AML-193 (cell line): Measurements from ENCODE around the gene CKLF.
"Not testable (repeated sequence)": the region's sequence is repeated elsewhere in the genome, so short reads cannot be mapped to it uniquely, and the experiment has no call there.

Experiments
- DNase-seq, 2 experiments: peaks; one replicate each; lab custom pipeline; 2025; lab: John Stamatoyannopoulos, UW

CKLF gene

GRCh38 chr16:66569131-66569530, 16.8 kb downstream of the CKLF start:
- no peak for DNase-seq

DNA sequence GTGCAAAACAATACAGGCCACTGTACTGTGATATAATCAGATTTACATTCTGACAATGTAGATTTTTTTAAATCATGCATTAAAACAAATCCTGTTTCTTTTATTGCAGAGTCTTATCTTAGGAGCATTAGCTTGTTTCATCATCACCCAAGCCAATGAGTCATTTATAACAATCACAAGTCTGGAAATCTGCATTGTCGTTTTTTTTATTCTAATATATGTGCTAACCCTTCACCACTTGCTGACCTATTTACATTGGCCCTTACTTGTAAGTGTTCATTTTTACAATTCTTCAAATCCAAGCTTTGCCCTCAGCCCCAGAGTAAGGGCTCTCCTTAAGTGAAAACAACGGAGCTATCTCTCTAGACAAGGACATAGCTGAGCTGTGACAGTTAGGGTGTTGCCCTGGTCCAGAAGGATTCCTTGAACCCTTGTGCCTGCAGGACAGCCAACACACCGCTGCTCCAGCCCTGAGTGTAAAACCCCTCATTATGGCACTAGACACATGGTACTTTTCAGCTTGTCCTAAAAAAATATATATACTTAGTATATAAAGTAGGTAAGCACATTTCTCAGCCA, 17.5 kb downstream of the CKLF start:
- no peak for DNase-seq

DNA sequence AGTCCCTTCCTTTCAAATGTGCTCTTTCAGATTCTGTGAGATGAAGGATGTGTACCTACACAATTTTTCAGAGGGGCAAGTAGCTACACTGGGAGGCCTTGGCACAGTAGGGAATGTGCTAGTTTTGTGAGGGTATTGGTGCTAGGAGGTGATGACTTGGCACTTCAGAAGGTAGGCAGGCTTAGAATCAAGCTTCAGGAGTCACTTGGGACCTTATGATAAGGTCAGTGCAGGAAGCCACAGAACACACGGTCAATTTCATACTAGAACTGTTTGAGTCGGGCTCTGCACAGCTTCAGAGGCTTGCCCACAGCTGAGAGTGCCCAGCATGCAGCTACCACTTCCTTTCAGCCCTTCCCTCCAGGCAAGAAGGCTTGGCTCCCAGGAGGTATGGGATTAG, 20.0 kb downstream of the CKLF start:
- DNase-seq, result no peak

DNA sequence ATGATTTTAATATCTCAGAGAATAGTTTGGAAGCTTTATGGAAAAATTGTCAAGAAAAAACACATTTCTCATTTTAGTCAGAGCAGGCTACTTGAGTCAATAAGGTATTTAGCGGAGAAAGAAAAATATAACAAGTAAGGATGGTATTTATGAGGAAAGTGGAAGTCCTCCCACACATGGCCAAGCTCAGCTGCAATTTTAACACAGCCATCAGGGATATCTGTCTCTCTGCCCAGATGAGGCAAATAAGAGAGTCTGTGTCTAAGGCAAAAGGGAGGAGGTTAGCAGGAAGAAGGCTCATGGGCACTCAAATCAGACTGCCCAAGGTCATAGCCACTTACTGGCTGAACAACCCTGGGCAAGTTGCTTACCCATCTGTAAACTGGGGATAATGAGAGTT, 21.7 kb downstream of the CKLF start:
- DNase-seq, result no peak

DNA sequence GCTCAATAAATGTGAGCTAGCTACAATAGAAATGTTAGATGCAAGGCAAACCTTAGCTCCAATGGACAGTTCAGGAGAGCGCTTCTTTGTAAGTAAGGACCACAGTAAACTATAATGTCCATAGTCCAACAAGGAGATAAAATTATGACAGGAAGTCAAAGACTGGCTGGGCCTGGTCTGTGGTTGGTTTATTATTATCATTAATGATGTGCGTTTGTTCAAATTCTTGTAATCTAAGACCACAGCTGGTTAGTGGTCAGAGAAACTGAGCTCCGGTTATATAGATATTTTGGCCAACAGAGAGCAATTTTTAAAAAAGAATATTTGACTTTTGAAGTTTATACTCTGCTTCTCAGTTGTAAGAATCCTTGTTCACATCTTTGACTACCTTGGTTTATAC, 22.2 kb downstream of the CKLF start:
- DNase-seq, result no peak

DNA sequence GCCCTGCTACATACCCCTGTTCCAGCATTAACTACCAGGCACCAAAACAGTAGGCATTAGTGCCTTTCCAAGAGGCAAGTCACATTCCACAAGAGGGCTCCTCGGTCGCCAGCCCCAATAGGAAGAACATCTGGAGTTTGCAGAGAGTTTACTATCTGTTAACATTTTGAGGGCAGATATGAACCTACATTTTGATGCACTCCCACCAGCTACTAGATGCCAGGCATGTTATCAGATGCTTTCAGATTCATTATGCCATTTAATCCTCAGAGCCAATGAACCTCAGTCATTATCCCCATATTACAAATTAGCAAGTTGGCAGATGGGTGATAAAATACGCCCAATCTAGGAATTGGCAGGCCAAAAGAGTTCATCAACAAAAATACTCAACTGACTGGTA, 22.7 kb downstream of the CKLF start:
- DNase-seq, result no peak

GRCh38 chr16:66576296-66576695, 23.9 kb downstream of the CKLF start:
- DNase-seq, result no peak

GRCh38 chr16:66578651-66579531, 26.5 kb downstream of the CKLF start, which contains the start of gene CMTM2:
Gene CMTM2 (plus strand): TSS chr16:66579463. CDS start chr16:66579608, 145 bp downstream.
- no peak for DNase-seq

DNA sequence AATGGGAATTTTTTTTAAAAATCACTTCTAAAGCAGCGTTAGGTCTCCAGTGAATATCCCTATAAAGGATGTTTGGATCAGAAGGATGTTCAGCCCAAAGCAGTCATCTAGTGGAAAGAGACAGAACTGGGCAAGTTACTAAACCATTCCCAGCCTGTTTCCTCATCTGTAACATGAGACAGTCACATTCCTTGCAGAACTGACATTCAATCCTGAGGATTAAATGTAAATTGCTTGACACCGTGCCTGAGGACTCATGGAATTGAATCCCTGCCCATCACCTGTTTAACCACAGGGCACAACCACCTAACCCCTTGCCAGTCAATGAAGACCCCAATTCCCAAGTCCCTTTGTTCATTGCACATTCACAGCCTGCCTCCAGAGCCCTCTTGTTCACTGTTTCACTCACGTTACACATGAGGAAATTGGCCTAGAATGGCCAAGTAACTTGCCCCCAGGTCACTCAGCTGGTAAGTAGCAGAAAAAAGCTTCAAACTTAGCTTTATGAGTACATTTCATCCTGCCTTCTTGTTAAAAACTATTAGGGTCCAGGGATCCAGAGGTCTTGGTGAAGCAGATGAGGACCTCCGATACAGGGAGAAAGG, 28.3 kb downstream of the CKLF start:
- no peak for DNase-seq

DNA sequence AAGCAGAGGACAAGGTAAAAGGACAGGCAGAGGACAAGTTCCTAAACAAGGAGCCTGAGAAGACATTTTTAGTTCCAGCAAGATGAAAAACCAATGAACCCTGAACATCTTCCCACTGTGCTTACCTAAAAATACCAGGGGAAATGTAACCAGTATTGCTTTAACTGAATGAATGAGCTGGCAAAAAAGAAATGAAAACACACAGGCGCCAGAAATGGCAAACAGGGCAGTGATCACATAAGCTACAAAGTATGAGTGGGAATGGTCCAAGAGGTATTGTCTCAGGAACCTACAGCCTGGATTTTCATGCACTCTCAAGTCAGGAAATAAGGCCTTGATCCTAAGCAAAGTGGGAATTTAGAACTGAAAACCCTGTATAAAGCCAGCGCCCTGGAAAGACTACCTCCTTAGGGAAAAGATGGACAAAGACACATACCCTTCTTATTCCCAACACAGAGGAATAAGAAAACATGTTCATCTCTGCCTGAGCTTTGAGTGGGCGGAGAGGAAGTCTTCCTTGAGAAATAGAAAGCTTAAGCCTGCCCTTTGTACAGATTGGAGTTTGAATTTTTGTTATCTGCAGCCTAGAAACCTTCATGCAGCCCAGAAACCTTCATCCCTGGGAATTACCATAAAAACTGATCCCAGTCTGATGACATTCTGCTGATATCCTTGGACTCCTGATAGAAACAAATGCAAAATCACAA, 29.0 kb downstream of the CKLF start:
- DNase-seq, result no peak

DNA sequence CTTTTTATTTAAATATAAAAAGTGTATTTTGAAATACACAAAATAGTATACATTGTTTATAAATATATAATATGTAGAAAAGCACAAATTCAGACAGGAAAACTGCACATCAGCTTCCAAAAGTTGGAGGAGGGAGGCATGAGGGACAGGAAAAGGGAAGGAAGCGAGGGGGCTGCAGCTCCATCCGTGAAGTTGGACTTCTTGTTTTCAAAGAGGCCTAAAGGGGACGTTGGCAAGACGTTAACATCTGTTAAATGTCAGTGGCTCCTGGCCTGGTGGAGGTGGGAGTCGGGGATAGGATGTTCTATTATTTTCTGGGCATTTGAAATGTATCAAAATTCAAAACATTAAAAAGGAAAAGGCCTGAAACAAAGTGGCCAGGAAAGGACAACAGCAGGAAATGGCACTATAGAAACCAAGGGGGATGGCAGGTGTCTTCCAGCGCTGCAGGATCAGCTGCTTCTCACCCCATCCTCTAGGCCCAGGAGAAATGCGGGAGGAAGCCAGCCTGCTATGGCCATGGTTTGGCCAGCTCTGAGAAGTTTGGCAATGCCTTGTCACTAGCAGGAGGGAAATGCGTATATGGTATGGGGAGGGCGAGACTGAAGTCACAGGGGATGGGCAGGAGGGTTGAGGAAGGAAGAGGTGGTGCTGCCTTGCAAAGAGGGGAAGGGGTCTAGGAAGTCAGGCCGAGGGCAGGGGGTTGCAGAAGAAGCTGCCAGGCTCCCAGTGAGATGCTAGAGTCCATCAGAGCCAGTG, 33.3 kb downstream of the CKLF start:
- peak; percentile 22 to 29 for DNase-seq

DNA sequence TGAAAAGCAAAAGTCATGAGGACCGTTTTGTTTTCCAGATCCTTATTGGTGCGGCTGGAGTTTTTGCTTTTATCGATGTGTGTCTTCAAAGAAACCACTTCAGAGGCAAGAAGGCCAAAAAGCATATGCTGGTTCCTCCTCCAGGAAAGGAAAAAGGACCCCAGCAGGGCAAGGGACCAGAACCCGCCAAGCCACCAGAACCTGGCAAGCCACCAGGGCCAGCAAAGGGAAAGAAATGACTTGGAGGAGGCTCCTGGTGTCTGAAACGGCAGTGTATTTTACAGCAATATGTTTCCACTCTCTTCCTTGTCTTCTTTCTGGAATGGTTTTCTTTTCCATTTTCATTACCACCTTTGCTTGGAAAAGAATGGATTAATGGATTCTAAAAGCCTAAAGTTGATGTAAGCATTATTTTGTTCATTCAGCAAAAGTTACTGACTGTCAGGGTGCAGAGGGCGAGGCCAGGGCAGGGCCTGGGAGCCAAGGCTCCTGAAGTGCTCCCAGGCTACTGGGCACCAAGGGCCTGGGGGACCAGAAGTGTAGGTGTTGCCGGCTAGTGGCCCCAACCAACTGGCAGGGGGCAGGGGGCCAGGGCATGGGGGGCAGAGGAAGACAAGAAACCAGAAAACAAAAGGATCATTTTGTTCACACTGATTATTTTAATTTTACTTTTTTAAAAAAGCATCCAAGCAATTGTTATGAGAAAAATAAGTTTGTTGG, 35.7 kb downstream of the CKLF start:
- DNase-seq, result no peak

DNA sequence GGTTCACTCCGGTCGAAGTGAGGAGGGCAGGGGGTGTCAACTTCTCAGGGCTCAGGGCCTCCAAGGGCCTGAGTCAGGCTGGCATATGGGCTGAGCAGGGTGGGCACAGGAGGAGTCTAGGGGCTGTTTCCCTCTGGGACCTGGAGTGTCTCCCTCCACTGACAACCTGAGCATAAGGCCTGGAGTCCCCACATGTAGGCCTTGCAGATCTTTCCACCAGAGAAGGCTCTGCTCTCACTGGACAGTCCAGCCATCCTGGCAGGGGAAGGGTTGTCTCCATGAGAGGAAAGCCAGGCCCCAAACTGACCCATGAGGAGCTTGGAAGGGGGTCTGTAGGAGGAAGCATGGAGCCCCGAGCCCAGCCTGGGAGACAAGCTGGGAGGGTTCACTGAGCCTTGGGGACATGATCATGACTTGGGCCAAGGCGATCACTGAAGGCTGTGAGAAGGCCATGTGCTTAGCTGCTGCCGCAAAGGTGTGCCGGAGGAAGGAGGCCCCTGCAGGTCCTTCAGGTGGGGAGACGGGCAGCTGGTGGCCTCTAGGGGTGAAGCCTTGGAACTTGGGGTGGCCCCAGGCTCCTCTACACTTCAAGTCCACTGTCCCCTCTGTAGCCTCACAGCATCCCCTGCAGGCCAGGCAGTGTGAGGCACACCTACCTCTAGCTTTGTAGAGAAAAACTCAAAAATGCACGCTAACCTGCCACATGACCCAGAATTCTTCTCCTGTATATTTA, 36.8 kb downstream of the CKLF start:
- peak; percentile 82 to 90 for DNase-seq

- DNase-seq, result peak; percentile 22 to 34
Observed at GRCh38 chr16:66590322-66590721, 37.9 kb downstream of the CKLF start.

DNA sequence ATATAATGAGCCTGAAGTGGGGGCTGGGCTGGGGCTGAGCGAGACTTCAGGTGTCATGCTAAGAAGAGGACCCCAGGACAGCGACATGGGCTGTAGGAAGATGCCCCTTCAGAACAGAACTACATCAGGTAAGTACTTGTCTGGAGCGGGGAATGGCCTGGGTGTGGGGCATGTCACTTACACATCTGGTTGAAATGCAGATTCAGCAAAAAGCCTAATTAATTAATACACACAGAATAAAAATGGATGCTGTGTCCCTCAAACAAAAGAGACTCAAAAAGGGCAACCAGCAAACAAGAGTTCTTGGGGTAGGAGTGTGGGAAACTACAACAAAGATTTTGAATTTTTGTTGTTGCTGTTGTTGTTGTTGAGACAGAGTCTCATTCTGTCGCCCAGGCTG, 38.6 kb downstream of the CKLF start:
- no peak for DNase-seq

DNA sequence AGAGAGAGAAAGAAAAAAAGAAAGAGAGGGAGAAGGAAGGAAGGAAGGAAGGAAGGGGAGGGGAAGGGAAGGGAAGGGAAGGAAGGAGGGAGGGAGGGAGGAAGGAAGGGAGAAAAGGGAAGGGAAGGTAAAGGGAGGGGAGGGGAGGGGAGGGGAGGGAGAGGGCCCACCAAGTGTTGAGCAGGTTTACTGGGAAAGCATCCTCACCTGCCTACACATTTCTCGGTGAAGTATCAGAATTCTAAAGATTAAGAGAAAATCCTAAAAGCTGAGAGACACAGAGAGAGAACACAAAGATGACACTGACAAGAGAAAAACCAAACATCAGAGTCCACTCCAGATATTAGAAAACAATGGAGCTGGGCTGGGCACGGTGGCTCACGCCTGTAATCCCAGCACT, 39.9 kb downstream of the CKLF start:
- DNase-seq, result no peak

DNA sequence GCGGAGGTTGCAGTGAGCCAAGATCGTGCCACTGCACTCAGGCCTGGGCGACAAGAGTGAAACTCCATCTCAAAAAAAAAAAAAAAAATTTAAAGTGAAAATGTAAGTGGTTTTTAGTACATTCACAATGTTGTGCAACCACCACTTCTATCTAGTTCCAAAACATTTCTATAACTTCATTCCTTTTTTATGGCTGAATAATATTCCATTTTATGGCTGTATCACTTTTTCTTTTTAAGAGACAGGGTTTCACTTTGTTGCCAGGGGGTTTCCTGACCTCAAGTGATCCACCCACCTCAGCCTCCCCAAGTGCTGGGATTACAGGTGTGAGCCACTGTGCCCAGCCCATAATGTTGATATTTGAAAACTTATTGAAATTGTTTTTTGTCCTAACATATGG, 40.4 kb downstream of the CKLF start:
- DNase-seq, result no peak

- DNase-seq, result no peak
Observed at GRCh38 chr16:66594739-66595138, 42.4 kb downstream of the CKLF start.

DNA sequence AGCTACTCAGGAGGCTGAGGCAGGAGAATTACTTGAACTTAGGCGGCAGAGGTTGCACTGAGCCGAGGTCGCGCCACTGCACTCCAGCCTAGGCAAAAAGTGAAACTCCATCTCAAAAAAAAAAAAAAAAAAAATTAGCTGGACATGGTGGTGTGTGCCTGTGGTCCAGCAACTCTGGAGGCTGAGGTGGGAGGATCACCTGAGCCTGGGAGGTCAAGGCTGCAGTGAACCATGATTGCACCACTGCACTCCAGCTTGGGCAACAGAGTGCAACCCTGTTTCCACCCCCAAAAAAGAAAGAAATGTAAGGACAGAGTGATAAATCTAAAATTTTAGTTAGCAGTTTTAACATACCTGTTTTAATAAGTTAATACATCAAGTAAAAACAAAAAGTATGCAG, 44.2 kb downstream of the CKLF start:
- DNase-seq, result not testable (repeated sequence)
